ENCODE data around the gene IL37.
"Not testable (repeated sequence)": the region's sequence is repeated elsewhere in the genome, so short reads cannot be mapped to it uniquely, and the experiment has no call there.

IL37 gene

DNA sequence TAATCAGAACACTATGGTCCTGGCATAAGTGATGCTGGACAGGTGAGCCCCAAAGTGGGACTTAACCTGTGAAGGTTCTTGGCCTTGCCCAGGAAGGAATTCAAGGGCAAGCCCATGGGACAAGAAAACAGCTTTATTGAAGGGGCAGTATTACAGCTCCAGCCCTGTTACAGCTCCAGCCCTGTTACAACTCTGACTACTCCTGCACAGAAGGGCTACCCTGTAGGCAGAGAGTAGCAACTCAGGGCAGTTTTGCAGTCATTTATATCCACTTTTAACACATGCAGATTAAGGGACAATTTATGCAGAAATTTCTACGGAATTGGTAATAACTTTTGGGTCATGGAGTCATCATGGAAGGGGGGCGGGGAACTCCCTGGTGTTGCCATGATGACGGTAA, 15.7 kb downstream of the IL37 start:
- no peak for TF ChIP-seq CTCF (IDR thresholded peaks at IDR 0.05; ENCODE audit: control extremely low read depth, extremely low read depth, low read depth, missing control alignments)
- DNase-seq (ENCODE audit: extremely low spot score), result no peak
- POLR2A ChIA-PET, result no interaction called here
- CTCF ChIA-PET, result interaction anchor here (1.0 to 8.4 kb wide), 8 partner anchors 10 to 177 kb away, joined by 3 to 69 read pairs (median 4); no protein-coding TSS in a partner anchor

- POLR2A ChIA-PET, result no interaction called here
- no peak for TF ChIP-seq CTCF (IDR thresholded peaks at IDR 0.05; ENCODE audit: control extremely low read depth, extremely low read depth, low read depth, missing control alignments)
- CTCF ChIA-PET, result interaction anchor here (1.6 to 8.4 kb wide), 3 partner anchors 11 to 28 kb away, joined by 3 to 69 read pairs (median 6); no protein-coding TSS in a partner anchor
- no peak for DNase-seq (ENCODE audit: extremely low spot score)
These were observed 16.8 kb downstream of the IL37 start for GRCh38 chr2:112927745-112928144.

GRCh38 chr2:112933261-112933660, 22.3 kb downstream of the IL37 start:
- CTCF ChIA-PET, result interaction anchor here (1.5 to 3.9 kb wide), 2 partner anchors 8 to 184 kb away, joined by 3 to 44 read pairs; no protein-coding TSS in a partner anchor
- no peak for DNase-seq (ENCODE audit: extremely low spot score)
- TF ChIP-seq CTCF (IDR thresholded peaks at IDR 0.05; ENCODE audit: control extremely low read depth, extremely low read depth, low read depth, missing control alignments), result no peak
- POLR2A ChIA-PET, result no interaction called here

DNA sequence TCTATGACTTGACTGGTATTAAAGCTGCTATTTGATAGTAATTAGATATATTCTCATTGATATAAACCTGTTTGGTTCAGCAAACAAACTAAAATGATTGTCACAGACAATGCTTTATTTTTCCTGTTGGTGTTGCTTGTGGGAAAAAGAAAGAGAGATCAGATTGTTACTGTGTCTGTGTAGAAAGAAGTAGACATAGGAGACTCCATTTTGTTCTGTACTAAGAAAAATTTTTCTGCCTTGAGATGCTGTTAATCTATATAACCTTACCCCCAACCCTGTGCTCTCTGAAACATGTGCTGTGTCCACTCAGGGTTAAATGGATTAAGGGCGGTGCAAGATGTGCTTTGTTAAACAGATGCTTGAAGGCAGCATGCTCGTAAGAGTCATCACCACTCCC, 23.2 kb downstream of the IL37 start:
- CTCF ChIA-PET, result interaction anchor here (3.9 kb wide), 1 partner anchor 7 kb away, joined by 44 read pairs; no protein-coding TSS in a partner anchor
- DNase-seq (ENCODE audit: extremely low spot score); POLR2A ChIA-PET: not testable (repeated sequence)

DNA sequence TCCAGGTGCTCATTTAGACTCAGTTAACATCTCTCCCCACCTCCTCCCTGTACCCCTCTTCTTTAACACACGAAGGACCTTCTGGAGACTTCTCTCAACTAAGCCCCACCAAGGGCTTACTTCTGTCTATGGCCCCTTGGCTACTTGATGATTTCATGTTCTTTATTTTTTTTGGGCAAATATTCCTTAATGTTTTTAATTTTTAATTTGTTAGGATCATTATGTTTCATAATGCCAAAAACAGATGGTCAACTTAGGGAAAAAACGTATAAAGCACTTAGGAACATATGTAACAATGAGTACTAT, 25.9 kb downstream of the IL37 start:
- no peak for TF ChIP-seq CTCF (IDR thresholded peaks at IDR 0.05; ENCODE audit: control extremely low read depth, extremely low read depth, low read depth, missing control alignments)
- ChIA-PET CTCF (no interaction called here), POLR2A (no interaction called here)
- DNase-seq (ENCODE audit: extremely low spot score), result no peak

GRCh38 chr2:112938904-112939303, 27.9 kb downstream of the IL37 start:
- POLR2A ChIA-PET, result no interaction called here
- CTCF ChIA-PET, result no interaction called here
- no peak for TF ChIP-seq CTCF (IDR thresholded peaks at IDR 0.05; ENCODE audit: control extremely low read depth, extremely low read depth, low read depth, missing control alignments)

GRCh38 chr2:112939425-112939824, 28.5 kb downstream of the IL37 start:
- DNase-seq (ENCODE audit: extremely low spot score), result no peak
- POLR2A ChIA-PET, result no interaction called here
- CTCF ChIA-PET, result interaction anchor here (1.1 to 4.7 kb wide), 8 partner anchors 7 to 212 kb away, joined by 3 to 162 read pairs (median 42); no protein-coding TSS in a partner anchor
- TF ChIP-seq CTCF (IDR thresholded peaks at IDR 0.05; ENCODE audit: control extremely low read depth, extremely low read depth, low read depth, missing control alignments), result no peak

More at GRCh38 chr2:112938904-112939303, 27.9 kb downstream of the IL37 start:
- no peak for DNase-seq (ENCODE audit: extremely low spot score)
